Astrocyte (in vitro differentiated cells and primary cell): ENCODE measurements around the gene HECA.

ENCODE experiments used
- EZH2 ChIP-seq: IDR thresholded peaks from 2 replicates; pipeline ENCODE4 v1.6.1; 2012; ENCODE audit warnings: mild to moderate bottlenecking, low read length, inconsistent platforms; ENCODE audit not compliant: insufficient read depth
- TF ChIP-seq, protein P1 (sequence below): IDR thresholded peaks from 2 replicates; pipeline ENCODE4 v1.5.1; 2011; ENCODE audit warnings: low read depth, mild to moderate bottlenecking, inconsistent platforms, low read length, moderate library complexity; ENCODE audit not compliant: insufficient read depth

GRCh38 chr6:139148557-139149235, 13.8 kb downstream of the HECA start:
- TF ChIP-seq, protein P1, sequence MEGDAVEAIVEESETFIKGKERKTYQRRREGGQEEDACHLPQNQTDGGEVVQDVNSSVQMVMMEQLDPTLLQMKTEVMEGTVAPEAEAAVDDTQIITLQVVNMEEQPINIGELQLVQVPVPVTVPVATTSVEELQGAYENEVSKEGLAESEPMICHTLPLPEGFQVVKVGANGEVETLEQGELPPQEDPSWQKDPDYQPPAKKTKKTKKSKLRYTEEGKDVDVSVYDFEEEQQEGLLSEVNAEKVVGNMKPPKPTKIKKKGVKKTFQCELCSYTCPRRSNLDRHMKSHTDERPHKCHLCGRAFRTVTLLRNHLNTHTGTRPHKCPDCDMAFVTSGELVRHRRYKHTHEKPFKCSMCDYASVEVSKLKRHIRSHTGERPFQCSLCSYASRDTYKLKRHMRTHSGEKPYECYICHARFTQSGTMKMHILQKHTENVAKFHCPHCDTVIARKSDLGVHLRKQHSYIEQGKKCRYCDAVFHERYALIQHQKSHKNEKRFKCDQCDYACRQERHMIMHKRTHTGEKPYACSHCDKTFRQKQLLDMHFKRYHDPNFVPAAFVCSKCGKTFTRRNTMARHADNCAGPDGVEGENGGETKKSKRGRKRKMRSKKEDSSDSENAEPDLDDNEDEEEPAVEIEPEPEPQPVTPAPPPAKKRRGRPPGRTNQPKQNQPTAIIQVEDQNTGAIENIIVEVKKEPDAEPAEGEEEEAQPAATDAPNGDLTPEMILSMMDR: no peak
- TF ChIP-seq EZH2: no peak
